IMR-90 (cell line): ENCODE results near the gene AGK. TPM values are rescaled to one million over a fixed set of nuclear protein-coding genes. Genes with fewer than 3 reads are reported as not detected.

Source experiments
- ATAC-seq: fragments of 200-7000 bp; cut with Tn5 transposase; 2 replicates; pipeline ENCODE4 v1.9.1; 2020; ENCODE audit warnings: low read depth, mild to moderate bottlenecking, moderate library complexity
- BruUV-seq: library from RNA; stranded (reverse); fragments of 400-500 nt; replicated peaks from 2 replicates; lab custom pipeline; 2021; lab: Mats Ljungman, UMichigan
- CTCF ChIA-PET: fragments of 300-600 bp; formaldehyde crosslinking; extraction: SDS; loops from one replicate; lab custom pipeline; 2021; ENCODE audit warnings: antibody characterized with exemption; lab: Yijun Ruan, JAX
- POLR2A ChIA-PET: fragments of 300-600 bp; sonication (Branson Sonifier 250); formaldehyde crosslinking; loops from one replicate; lab custom pipeline; 2022; ENCODE audit warnings: antibody characterized with exemption; ENCODE audit not compliant: unreplicated experiment; lab: Charles Lee
- DNase-seq: peaks from one replicate; pipeline ENCODE4 v3.0.0; 2013
- H2AFZ ChIP-seq: replicated peaks from 2 replicates; pipeline ENCODE3; 2013; ENCODE audit warnings: low read length, mild to moderate bottlenecking; ENCODE audit not compliant: poor library complexity
- H2AK5ac ChIP-seq: 2 replicates; pipeline ENCODE4 v1.6.1; 2013; ENCODE audit warnings: low read depth, low read length, inconsistent platforms
- H2AK9ac ChIP-seq: replicated peaks from 2 replicates; pipeline ENCODE3; 2013; ENCODE audit warnings: mild to moderate bottlenecking, low read depth, low read length, moderate library complexity; ENCODE audit not compliant: poor library complexity
- H2BK120ac ChIP-seq: 2 replicates; pipeline ENCODE4 v1.6.1; 2013; ENCODE audit warnings: low read depth, low read length, inconsistent platforms
- H2BK15ac ChIP-seq: 3 replicates; pipeline ENCODE4 v1.6.1; 2013; ENCODE audit warnings: low read depth, low read length, inconsistent platforms
- H2BK20ac ChIP-seq: 2 replicates; pipeline ENCODE4 v1.6.1; 2013; ENCODE audit warnings: low read depth, mild to moderate bottlenecking, inconsistent platforms, low read length, moderate library complexity
- H2BK5ac ChIP-seq: 2 replicates; pipeline ENCODE4 v1.6.1; 2013; ENCODE audit warnings: mild to moderate bottlenecking, low read depth, low read length, inconsistent platforms; ENCODE audit not compliant: poor library complexity, severe bottlenecking
- H3K14ac ChIP-seq: replicated peaks from 2 replicates; pipeline ENCODE4 v1.6.1; 2013; ENCODE audit warnings: low read depth, low read length, inconsistent platforms
- H3K18ac ChIP-seq: 2 replicates; pipeline ENCODE4 v1.6.1; 2013; ENCODE audit warnings: low read depth, low read length, control low read depth
- H3K23ac ChIP-seq: 2 replicates; pipeline ENCODE4 v1.6.1; 2013; ENCODE audit warnings: low read depth, low read length, inconsistent platforms
- H3K27ac ChIP-seq: 2 replicates; pipeline ENCODE4 v1.5.1; 2013; ENCODE audit warnings: mild to moderate bottlenecking, control low read depth, low read length; ENCODE audit not compliant: insufficient read depth
- H3K27me3 ChIP-seq: 2 replicates; pipeline ENCODE4 v1.6.1; 2013; ENCODE audit warnings: low read length; ENCODE audit not compliant: control insufficient read depth, insufficient read depth
- H3K36me3 ChIP-seq: 2 replicates; pipeline ENCODE4 v1.6.1; 2013; ENCODE audit warnings: low read length, mixed read lengths; ENCODE audit not compliant: control insufficient read depth, insufficient read depth
- H3K4ac ChIP-seq: 2 replicates; pipeline ENCODE4 v1.6.1; 2013; ENCODE audit warnings: low read depth, low read length, inconsistent platforms
- H3K4me1 ChIP-seq: 2 replicates; pipeline ENCODE4 v1.6.1; 2013; ENCODE audit warnings: low read length, mixed read lengths; ENCODE audit not compliant: control insufficient read depth, insufficient read depth
- H3K4me2 ChIP-seq: 2 replicates; pipeline ENCODE4 v1.6.1; 2013; ENCODE audit warnings: low read depth, mild to moderate bottlenecking, control low read depth, low read length, moderate library complexity
- H3K4me3 ChIP-seq: 2 replicates; pipeline ENCODE4 v1.5.1; 2013; ENCODE audit warnings: low read depth, mild to moderate bottlenecking, control low read depth, low read length, moderate library complexity; ENCODE audit not compliant: insufficient read depth
- H3K56ac ChIP-seq: 2 replicates; pipeline ENCODE4 v1.6.1; 2013; ENCODE audit warnings: low read length, inconsistent platforms; ENCODE audit not compliant: insufficient read depth; ENCODE audit errors: extremely low read depth
- H3K79me1 ChIP-seq, 2 experiments: 2 replicates each; pipeline ENCODE4 v1.6.1; 2013; ENCODE audit warnings: low read length in 2 of 2, inconsistent platforms in 1 of 2, low read depth in 1 of 2
- H3K9ac ChIP-seq: 2 replicates; pipeline ENCODE4 v1.6.1; 2013; ENCODE audit warnings: low read depth, low read length, control low read depth
- H3K9me1 ChIP-seq: 2 replicates; pipeline ENCODE4 v1.6.1; 2013; ENCODE audit warnings: low read length, inconsistent platforms; ENCODE audit not compliant: insufficient read depth
- H3K9me3 ChIP-seq: 2 replicates; pipeline ENCODE4 v1.6.1; 2013; ENCODE audit warnings: low read length; ENCODE audit not compliant: control insufficient read depth, insufficient read depth
- H4K20me1 ChIP-seq: 2 replicates; pipeline ENCODE4 v1.6.1; 2013; ENCODE audit warnings: low read length, inconsistent platforms; ENCODE audit not compliant: insufficient read depth
- H4K5ac ChIP-seq: 2 replicates; pipeline ENCODE4 v1.6.1; 2013; ENCODE audit warnings: mild to moderate bottlenecking, low read depth, low read length, control low read depth
- H4K8ac ChIP-seq, 2 experiments: 2 replicates each; pipeline ENCODE4 v1.6.1; 2013; ENCODE audit warnings: low read depth in 2 of 2, low read length in 2 of 2, control low read depth in 1 of 2, inconsistent platforms in 1 of 2
- H4K91ac ChIP-seq: 2 replicates; pipeline ENCODE4 v1.6.1; 2013; ENCODE audit warnings: low read depth, low read length, inconsistent platforms; ENCODE audit not compliant: insufficient read depth
- FOS ChIP-seq: fragments of 150-350 bp; IDR thresholded peaks from 2 replicates; pipeline ENCODE4 v1.6.1; 2016; ENCODE audit warnings: low read depth, low read length
- MAFK ChIP-seq: IDR thresholded peaks from 2 replicates; pipeline ENCODE4 v1.6.1; 2012; ENCODE audit warnings: low read depth, low read length, improper control_type of control experiment
- MXI1 ChIP-seq: IDR thresholded peaks from 2 replicates; pipeline ENCODE4 v1.6.1; 2012; ENCODE audit warnings: low read depth, mild to moderate bottlenecking, low read length, moderate library complexity, borderline replicate concordance
- POLR2A ChIP-seq: IDR thresholded peaks from 2 replicates; pipeline ENCODE4 v1.6.1; 2012; ENCODE audit warnings: mild to moderate bottlenecking, low read depth, low read length
- RAD21 ChIP-seq: IDR thresholded peaks from 2 replicates; pipeline ENCODE4 v1.6.1; 2012; ENCODE audit warnings: low read length, improper control_type of control experiment
- WGBS, 2 experiments: methylation state at CpG; one replicate each; pipeline versions ENCODE4 v1.1.5 to v1.1.7; 2013; ENCODE audit warnings: missing lambda C conversion rate in 2 of 2; ENCODE audit not compliant: insufficient read length in 1 of 2; ENCODE audit errors: extremely low coverage in 2 of 2; 5-methylcytosine and 5-hydroxymethylcytosine counted together
- dilution Hi-C: fragments of 300-500 bp; cut with HindIII; formaldehyde crosslinking; loops from one replicate; pipeline ENCODE4 v1.14.3; 2018; ENCODE audit warnings: low sequenced_read_pairs; ENCODE audit not compliant: unreplicated experiment
- in situ Hi-C: fragments of 300-500 bp; cut with MboI; formaldehyde crosslinking; loops from 3 replicates; pipeline ENCODE4 v1.14.3; 2019; ENCODE audit warnings: low sequenced_read_pairs, inconsistent platforms, mixed read lengths
- intact Hi-C: fragments of 100-400 bp; cut with micrococcal nuclease; formaldehyde crosslinking; loops from 2 replicates; pipeline ENCODE4 v1.10.0; 2022
- polyA plus RNA-seq, 3 experiments: library from polyadenylated mRNA; depleted of rRNA; stranded (reverse); fragments of >200 nt; gene quantifications; 2 replicates each; pipeline ENCODE4 v1.2.3, GENCODE V29; 2012; ENCODE audit warnings: low replicate concordance in 1 of 3
- total RNA-seq: library from RNA; depleted of rRNA; stranded (reverse); fragments of >200 nt; gene quantifications from 2 replicates; pipeline ENCODE4 v1.2.3, GENCODE V29; 2012

The AGK gene
- total and polyA plus RNA-seq, 2 of the 4 experiments (the other 2 are of a cell fraction), result 35.5 to 37.3 TPM

DNA sequence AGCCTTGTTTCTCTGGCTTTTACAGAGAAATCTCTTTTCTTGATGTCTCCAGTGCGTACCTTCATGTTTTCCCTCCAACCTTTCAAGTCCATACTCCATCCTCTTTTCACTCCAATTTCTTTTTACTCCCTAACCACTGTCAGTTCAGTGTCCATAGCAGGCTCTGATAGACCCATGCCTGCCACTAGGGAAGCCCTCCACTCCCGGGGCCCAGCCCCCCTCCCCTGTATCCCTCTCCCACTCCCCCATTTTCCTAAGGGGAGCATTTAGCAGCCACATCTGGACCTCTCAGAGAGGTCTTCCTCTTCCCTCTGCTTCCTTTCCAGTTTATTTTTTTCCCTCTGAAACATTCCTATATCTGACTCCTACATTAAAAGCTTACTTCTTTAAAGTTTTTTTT, 117.6 kb downstream of the AGK start:
- Histone ChIP-seq H2BK15ac (no peak overlapping the region), H3K27me3 (no peaks in the 10 kb centered on the region), H3K56ac (no peak overlapping the region), H3K36me3 (peaks cover 10% of the 10 kb centered on the region), H3K4ac (no peak overlapping the region), H4K91ac (no peak overlapping the region), H4K20me1 (no peaks in the 10 kb centered on the region), H2AK5ac (no peak overlapping the region), H2AFZ (no peak overlapping the region), H3K4me3 (no peak overlapping the region), H3K79me1 (no peaks in the 10 kb centered on the region), H2BK20ac (no peak overlapping the region), H2BK120ac (no peak overlapping the region), H3K4me2 (no peak overlapping the region), H3K9ac (no peak overlapping the region), H3K27ac (no peak overlapping the region), H3K14ac (no peak overlapping the region), H3K9me3 (no peaks in the 10 kb centered on the region), H2BK5ac (no peak overlapping the region), H4K5ac (no peak overlapping the region), H2AK9ac (no peak overlapping the region), H4K8ac (no peak overlapping the region), H3K9me1 (no peaks in the 10 kb centered on the region), H3K23ac (no peak overlapping the region), H3K4me1 (no peaks in the 10 kb centered on the region), H3K18ac (no peak overlapping the region)
- in situ Hi-C loops, result no loop called here
- POLR2A ChIA-PET, result no interaction called here
- 79 to 100% methylated on average over 1 to 2 of the region's 2 CpGs for WGBS, 2 experiments
- DNase-seq (no peak), ATAC-seq (no peak)
- CTCF ChIA-PET, result interaction anchor here (0.6 to 1.4 kb wide), 2 partner anchors 14 to 1350 kb away, joined by 3 read pairs; no protein-coding TSS in a partner anchor
- intact Hi-C loops, result no loop called here
- no TSS peak for BruUV-seq
- no peak for TF ChIP-seq RAD21
- TF ChIP-seq POLR2A, result no peak
- no peak for TF ChIP-seq MAFK
- TF ChIP-seq MXI1, result no peak
- TF ChIP-seq FOS, result no peak
- dilution Hi-C loops, result no loop called here
